Fibroblast of lung (primary cell): ENCODE results near the gene FKBP3. TPM values are rescaled to one million over a fixed set of nuclear protein-coding genes. Genes with fewer than 3 reads are reported as not detected.

ENCODE experiments used
- DNase-seq, 2 donors: peaks; one replicate each; pipeline versions ENCODE4 v3.0.0 to v3.0.0-alpha.2; 2010; ENCODE audit warnings: low read depth in 2 of 2
- H2AFZ ChIP-seq: 2 replicates; pipeline ENCODE4 v1.5.1; 2012; ENCODE audit warnings: low read length, control low read depth, inconsistent platforms
- H3K27ac ChIP-seq: 2 replicates; pipeline ENCODE4 v1.5.1; 2011; ENCODE audit warnings: low read length, control low read depth; ENCODE audit not compliant: insufficient read depth
- H3K27me3 ChIP-seq: 2 replicates; pipeline ENCODE4 v1.5.1; 2011; ENCODE audit warnings: mild to moderate bottlenecking, low read length; ENCODE audit not compliant: control insufficient read depth, insufficient read depth
- H3K36me3 ChIP-seq: 2 replicates; pipeline ENCODE4 v1.5.1; 2011; ENCODE audit warnings: low read length; ENCODE audit not compliant: control insufficient read depth, insufficient read depth
- H3K4me1 ChIP-seq: 2 replicates; pipeline ENCODE4 v1.5.1; 2011; ENCODE audit warnings: low read length; ENCODE audit not compliant: control insufficient read depth, insufficient read depth; ENCODE audit errors: extremely low read depth
- H3K4me2 ChIP-seq: 2 replicates; pipeline ENCODE4 v1.5.1; 2011; ENCODE audit warnings: low read length, control low read depth; ENCODE audit not compliant: insufficient read depth; ENCODE audit errors: extremely low read depth
- H3K4me3 ChIP-seq, 4 experiments: fragments of 200-600 bp in 1 of 4; sonication (generic) in 1 of 4; replicated peaks in 1 of 4; 2 replicates each; pipeline ENCODE4 v1.5.1; 2011 to 2016; ENCODE audit warnings: low read length in 4 of 4, low read depth in 3 of 4, mild to moderate bottlenecking in 3 of 4, control low read depth in 2 of 4, inconsistent platforms in 1 of 4, mixed read lengths in 1 of 4; ENCODE audit not compliant: insufficient read depth in 1 of 4; ENCODE audit errors: control extremely low read depth in 1 of 4
- H3K79me2 ChIP-seq: 2 replicates; pipeline ENCODE4 v1.5.1; 2012; ENCODE audit warnings: mild to moderate bottlenecking, low read length, inconsistent platforms; ENCODE audit not compliant: control insufficient read depth, insufficient read depth
- H3K9ac ChIP-seq: 2 replicates; pipeline ENCODE4 v1.5.1; 2011; ENCODE audit warnings: mild to moderate bottlenecking, low read length, control low read depth; ENCODE audit not compliant: insufficient read depth
- H3K9me3 ChIP-seq: 2 replicates; pipeline ENCODE4 v1.5.1; 2012; ENCODE audit warnings: low read depth, low read length; ENCODE audit not compliant: control insufficient read depth, insufficient read depth
- H4K20me1 ChIP-seq: 2 replicates; pipeline ENCODE4 v1.5.1; 2011; ENCODE audit warnings: low read length; ENCODE audit not compliant: control insufficient read depth, insufficient read depth; ENCODE audit errors: extremely low read depth
- EZH2 ChIP-seq: IDR thresholded peaks from 2 replicates; pipeline ENCODE4 v1.5.1; 2012; ENCODE audit warnings: low read length, control low read depth, mild to moderate bottlenecking; ENCODE audit errors: missing control alignments
- polyA plus RNA-seq, 2 donors: library from polyadenylated mRNA; depleted of rRNA in 1 of 2; stranded (reverse) in 1 of 2; unstranded in 1 of 2; fragments of >200 nt; gene quantifications; 2 replicates each; pipeline ENCODE4 v1.2.1, GENCODE V29; 2011 to 2012; ENCODE audit warnings: missing spikeins in 1 of 2
- total RNA-seq: library from RNA; depleted of rRNA; stranded (reverse); fragments of >200 nt; gene quantifications from 2 replicates; pipeline ENCODE4 v1.2.1, GENCODE V29; 2014
- TF ChIP-seq, protein P1 (sequence below), 2 donors: IDR thresholded peaks in 1 of 2; conservative IDR thresholded peaks in 1 of 2; 1 replicate in 1 of 2; 2 replicates in 1 of 2; pipeline ENCODE4 v1.5.1; 2011 to 2012; ENCODE audit warnings: low read length in 2 of 2, control low read depth in 1 of 2, inconsistent platforms in 1 of 2, low read depth in 1 of 2, mild to moderate bottlenecking in 1 of 2

The FKBP3 gene
- total and polyA plus RNA-seq, 2 donors (not counting 1 experiment from before 2014, with no cell fraction given): 29.1 to 101 TPM

GRCh38 chr14:45094275-45094674 is 40.0 kb downstream of the FKBP3 start:
- Histone ChIP-seq H2AFZ (no peak overlapping the region), H3K27me3 (no peaks in the 10 kb centered on the region), H3K9ac (no peak overlapping the region)

GRCh38 chr14:45091710-45092109 is 42.6 kb downstream of the FKBP3 start:
- H3K4me1 ChIP-seq: no peaks in the 10 kb centered on the region
- peaks cover 79% of the 10 kb centered on the region for H3K79me2 ChIP-seq
- H3K27me3 ChIP-seq: no peaks in the 10 kb centered on the region
- H3K4me3 ChIP-seq: no peak overlapping the region
- no peak overlapping the region for H2AFZ ChIP-seq
- H3K36me3 ChIP-seq: peaks cover 3% of the 10 kb centered on the region
- no peaks in the 10 kb centered on the region for H3K9me3 ChIP-seq
- H3K27ac ChIP-seq: no peak overlapping the region
- peak; percentile 19 to 58 for DNase-seq
- H4K20me1 ChIP-seq: peaks cover 2% of the 10 kb centered on the region
- H3K4me2 ChIP-seq: no peak overlapping the region
- TF ChIP-seq, protein P1, sequence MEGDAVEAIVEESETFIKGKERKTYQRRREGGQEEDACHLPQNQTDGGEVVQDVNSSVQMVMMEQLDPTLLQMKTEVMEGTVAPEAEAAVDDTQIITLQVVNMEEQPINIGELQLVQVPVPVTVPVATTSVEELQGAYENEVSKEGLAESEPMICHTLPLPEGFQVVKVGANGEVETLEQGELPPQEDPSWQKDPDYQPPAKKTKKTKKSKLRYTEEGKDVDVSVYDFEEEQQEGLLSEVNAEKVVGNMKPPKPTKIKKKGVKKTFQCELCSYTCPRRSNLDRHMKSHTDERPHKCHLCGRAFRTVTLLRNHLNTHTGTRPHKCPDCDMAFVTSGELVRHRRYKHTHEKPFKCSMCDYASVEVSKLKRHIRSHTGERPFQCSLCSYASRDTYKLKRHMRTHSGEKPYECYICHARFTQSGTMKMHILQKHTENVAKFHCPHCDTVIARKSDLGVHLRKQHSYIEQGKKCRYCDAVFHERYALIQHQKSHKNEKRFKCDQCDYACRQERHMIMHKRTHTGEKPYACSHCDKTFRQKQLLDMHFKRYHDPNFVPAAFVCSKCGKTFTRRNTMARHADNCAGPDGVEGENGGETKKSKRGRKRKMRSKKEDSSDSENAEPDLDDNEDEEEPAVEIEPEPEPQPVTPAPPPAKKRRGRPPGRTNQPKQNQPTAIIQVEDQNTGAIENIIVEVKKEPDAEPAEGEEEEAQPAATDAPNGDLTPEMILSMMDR (conservative IDR thresholded peaks at IDR 0.05 in 1 of 2, IDR thresholded peaks at IDR 0.05 in 1 of 2; ENCODE audit: low read depth in 1 of 2, low read length in 2 of 2): no peak
- no peak for TF ChIP-seq EZH2
- no peak overlapping the region for H3K9ac ChIP-seq

More at GRCh38 chr14:45094275-45094674, 40.0 kb downstream of the FKBP3 start:
- Histone ChIP-seq H3K4me2 (no peak overlapping the region), H3K4me3 (no peak overlapping the region), H3K36me3 (peaks cover 3% of the 10 kb centered on the region), H3K9me3 (no peaks in the 10 kb centered on the region), H3K27ac (no peak overlapping the region), H3K79me2 (peaks cover 55% of the 10 kb centered on the region), H4K20me1 (peaks cover 2% of the 10 kb centered on the region), H3K4me1 (no peaks in the 10 kb centered on the region)
- no peak for DNase-seq
- TF ChIP-seq, protein P1 (conservative IDR thresholded peaks at IDR 0.05 in 1 of 2, IDR thresholded peaks at IDR 0.05 in 1 of 2; ENCODE audit: low read depth in 1 of 2, low read length in 2 of 2): no peak
- no peak for TF ChIP-seq EZH2

DNA sequence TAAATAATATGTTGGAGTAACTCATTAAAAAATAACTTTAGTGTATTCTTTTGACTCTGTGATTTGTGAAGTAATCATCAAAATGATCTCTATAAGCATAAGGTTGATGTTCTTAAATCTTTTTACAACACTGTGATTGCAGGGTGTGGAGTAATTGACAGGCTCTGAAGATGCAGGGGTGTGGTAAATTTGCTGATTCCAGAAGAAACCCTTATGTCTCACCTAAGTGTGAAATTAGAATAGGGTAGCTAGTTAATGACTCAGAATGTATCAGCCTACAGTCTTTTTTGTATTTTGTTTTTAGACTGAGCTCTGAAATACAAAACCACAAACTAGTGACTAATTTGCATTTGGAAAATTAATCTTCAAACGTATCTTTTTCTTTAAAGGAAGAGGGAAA is 44.5 kb downstream of the FKBP3 start:
- H3K27ac ChIP-seq: no peak overlapping the region
- no peak overlapping the region for H2AFZ ChIP-seq
- peaks cover 2% of the 10 kb centered on the region for H4K20me1 ChIP-seq
- H3K27me3 ChIP-seq: no peaks in the 10 kb centered on the region
- no peak overlapping the region for H3K9ac ChIP-seq
- no peaks in the 10 kb centered on the region for H3K4me1 ChIP-seq
- no peaks in the 10 kb centered on the region for H3K9me3 ChIP-seq
- no peak for TF ChIP-seq EZH2
- TF ChIP-seq, protein P1 (conservative IDR thresholded peaks at IDR 0.05 in 1 of 2, IDR thresholded peaks at IDR 0.05 in 1 of 2; ENCODE audit: low read depth in 1 of 2, low read length in 2 of 2): no peak
- peak; percentile 32 to 75 for DNase-seq
- H3K4me2 ChIP-seq: peak overlapping the region; percentile 42
- H3K36me3 ChIP-seq: no peaks in the 10 kb centered on the region
- H3K4me3 ChIP-seq: no peak overlapping the region
- peaks cover 94% of the 10 kb centered on the region for H3K79me2 ChIP-seq
